GM19099 (cell line): Measurements from ENCODE around the gene MLLT3.
A peak's percentile ranks its signal among the peaks of the same experiment; 100 is the strongest.

Experiments
- POLR2A ChIP-seq: IDR thresholded peaks from 3 replicates; pipeline ENCODE4 v1.6.1; 2011; ENCODE audit warnings: low read depth; ENCODE audit not compliant: insufficient read length; ENCODE audit errors: extremely low read depth

Gene MLLT3

DNA sequence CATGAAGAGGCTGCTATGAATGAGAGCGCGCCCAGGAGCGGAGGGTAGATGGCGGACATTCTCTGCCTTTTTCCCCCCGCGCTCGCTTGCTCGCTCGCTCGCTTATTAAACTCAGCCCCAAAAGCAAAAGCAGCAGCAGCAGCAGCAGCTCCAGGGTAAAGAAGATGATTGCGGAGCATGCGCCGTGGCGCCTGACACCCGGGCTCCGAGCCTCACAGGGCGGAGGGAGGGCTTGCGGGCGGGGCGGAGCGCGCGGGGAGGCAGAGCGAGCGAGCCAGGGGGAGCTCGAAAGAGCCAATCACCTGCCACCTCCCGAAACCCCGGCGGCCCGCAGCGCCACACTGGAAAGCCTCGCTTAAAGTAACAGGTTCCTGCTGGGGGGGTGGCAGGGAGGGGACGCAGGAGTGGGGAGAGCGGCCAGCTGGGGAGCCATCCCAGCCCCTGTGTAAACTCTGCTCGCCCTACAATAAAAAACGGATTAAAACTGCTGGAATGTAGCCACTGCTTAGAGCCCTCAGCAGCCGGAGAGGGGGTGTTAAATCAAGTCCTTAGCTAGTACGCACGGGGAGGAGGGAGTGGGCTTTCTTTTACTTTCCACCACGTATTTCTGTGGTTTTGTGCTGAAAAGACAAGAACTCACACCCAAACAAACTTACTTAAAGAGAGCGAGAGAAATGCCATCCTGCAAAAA lies at the start of gene MLLT3:
MLLT3 (minus strand) TSS at position 170 of the 691 bp plus-strand sequence.
- TF ChIP-seq POLR2A: peak; percentile 68

DNA sequence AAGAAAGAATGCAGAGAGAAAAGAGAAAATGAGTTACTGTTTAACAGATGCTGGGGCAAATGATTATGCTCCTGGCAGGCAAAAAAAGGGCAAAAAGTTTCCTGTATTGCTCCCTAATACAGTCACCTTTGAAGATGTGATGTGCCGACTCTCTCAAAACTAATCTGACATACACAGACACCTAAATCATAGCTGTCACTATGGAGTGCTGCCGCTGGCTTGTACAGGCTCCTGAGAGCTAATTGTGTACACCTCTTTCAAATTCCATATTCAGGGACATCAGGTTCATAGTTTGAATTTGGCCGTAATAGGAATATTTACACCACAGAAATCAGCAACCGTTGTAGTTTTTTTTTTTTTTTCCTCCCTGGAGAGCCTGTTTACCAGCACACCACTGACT lies 49.3 kb upstream of the MLLT3 start:
- no peak for TF ChIP-seq POLR2A

DNA sequence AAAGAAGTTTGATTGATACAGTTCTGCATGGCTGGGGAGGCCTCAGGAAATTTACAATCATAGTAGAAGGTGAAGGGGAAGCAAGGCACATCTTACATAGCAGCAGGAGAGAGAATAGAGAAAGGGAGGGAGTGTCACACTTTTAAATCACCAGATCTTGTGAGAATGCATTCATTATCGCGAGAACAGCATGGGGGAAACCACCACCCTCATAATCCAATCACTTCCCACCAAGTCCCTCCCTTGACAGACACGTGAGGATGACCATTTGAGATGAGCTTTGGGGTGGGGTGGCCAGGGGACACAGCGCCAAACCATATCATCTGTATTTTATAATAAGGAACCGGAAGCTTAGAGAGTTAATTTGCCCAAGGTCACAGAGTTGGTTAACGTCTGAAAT lies 48.1 kb upstream of the MLLT3 start:
- TF ChIP-seq POLR2A: no peak

DNA sequence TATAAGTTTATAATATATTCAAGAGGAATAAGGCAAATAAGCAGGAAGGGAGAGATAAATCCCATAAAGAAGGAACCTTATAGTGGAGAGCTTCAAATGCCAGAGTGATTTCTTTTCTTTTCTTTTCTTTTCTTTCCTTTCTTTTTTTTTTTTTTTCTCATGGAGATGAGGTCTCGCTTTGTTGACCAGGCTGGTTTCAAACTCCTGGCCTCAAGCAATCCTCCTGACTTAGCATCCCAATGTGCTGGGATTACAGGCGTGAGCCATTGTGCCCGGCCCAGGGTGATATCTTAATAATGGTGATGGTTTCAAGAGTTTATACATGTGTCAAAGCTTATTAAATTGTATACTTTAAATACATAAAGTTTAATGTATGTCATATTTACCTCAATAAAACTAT lies 42.2 kb upstream of the MLLT3 start:
- TF ChIP-seq POLR2A: no peak

DNA sequence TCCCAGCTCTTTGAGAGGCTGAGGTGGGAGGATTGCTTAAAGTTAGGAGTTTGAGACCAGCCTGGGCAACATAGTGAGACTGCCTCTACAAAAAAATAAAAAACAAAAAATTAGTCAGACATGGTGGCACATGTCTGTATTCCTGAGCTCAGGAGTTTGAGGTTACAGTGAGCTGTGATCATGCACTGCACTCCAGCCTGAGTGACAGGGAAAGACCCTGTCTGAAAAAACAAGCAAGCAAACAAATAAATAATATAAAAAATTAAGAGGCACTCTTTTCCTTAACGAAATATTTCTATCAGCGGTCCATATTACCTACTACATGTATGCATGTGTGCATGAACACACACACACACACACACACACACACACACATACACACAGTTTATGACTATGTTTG lies 40.8 kb upstream of the MLLT3 start:
- no peak for TF ChIP-seq POLR2A

DNA sequence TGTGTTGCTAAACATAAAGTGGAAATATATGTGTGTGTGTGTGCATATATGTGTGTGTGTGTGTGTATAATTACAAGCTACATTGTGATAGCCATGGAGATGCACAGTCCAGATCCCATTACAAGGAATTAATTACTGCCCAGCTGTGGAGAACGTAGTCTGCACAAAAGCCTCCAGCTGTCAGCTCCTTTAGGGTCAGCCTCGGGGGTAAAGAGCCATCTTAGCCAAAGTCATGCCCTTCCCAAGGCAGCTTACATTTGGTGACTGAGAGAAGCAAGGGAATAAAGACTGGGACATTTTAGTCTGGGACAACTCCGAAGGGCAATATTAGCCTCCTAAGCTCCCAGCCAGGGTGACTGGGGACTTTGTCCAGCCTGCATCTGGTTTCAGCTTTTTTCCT lies 39.9 kb upstream of the MLLT3 start:
- no peak for TF ChIP-seq POLR2A

DNA sequence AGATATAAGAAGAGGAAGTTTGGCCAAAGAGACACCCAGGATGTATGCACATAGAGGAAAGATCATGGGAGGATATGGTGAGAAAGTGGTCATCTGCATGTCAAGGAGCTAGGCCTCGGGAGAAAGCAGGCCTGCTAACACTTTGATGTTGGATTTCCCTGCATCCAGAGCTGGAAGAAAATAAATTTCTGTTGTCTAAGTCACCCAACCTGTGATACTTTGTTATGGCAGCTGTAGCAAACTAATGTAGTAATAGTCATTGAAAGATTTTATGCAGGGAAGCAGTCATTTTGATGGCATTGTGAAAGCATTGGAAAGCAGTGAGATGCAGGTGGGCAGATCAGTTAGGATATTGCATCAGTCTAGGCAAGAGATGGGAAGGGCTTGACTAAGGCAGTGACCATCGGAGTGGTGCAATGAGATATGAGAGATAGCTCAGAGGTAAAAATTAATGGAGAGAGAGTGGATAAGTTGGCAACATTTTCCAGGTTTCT lies 37.2 kb upstream of the MLLT3 start:
- TF ChIP-seq POLR2A: no peak

DNA sequence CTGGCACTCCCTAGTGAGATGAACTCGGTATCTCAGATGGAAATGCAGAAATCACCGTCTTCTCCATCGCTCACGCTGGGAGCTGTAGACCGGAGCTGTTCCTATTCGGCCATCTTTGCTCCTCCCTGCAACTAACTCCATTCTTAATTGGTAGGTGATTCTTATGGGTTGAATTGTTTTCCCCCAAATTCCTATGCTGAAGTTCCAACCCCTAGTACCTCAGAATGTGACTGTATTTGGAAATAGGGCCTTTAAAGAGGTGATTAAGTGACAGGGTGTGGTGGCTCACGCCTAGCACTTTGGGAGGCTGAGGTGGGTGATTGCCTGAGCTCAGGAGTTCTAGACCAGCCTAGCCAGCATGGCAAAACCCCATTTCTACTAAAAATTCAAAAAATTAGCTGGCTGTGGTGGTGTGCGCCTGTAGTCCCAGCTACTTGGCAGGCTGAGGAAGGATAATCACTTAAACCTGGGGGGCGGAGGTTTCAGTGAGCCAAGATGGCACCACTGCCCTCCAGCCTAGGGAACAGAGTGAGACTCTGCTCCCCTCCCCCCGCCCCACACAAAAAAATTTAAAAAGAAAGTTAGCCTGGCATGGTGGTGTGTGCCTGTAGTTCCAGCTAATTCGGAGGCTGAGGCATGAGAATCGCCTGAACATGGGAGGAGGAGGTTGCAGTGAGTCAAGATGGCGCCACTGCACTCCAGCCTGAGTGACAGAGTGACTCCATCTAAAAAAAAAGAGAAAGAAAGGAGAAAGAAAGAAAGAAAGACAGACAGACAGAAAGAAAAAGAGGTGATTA lies 36.6 kb upstream of the MLLT3 start:
- TF ChIP-seq POLR2A: no peak

DNA sequence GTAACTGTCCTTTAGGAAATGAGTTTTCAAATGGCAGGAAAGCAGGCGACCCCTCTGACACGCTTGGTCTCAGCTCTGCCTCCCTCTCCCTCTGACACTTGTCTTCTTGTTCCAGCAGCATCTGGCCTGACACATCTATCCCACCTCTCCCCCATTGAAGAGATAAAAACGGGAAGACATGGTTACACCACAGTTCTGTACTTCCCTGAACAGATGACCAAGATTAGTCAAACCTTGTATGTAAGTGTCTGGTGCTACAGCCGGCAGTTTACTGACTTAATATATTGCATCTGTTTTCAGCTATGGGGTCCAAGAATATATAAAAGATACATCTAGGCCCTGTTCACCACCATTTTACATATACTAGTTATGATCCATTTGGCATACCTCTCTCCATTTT lies 29.6 kb upstream of the MLLT3 start:
- TF ChIP-seq POLR2A: no peak

DNA sequence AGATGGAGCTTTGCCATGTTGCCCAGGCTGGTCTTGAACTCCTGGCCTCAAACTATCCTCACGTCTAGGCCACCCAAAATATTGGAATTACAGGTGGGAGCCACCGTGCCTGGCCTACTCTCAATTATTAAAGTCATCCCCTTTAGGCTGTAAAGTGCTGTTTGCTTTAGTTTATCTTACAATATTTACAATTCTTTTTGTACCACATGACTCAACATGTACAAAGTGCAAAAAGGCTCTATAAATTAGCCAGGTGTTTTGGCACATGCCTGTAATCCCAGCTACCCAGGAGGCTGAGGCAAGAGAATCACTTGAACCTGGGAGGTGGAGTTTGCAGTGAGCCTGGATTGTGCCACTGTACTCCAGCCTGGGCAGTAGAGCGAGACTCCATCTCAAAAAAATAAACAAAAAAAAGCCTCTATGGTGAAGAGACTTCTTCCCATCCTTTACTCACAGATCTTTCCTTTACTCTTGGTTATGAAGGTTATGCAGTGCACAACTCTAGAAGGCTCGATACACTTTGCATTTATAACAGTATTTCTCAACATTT lies 28.5 kb upstream of the MLLT3 start:
- no peak for TF ChIP-seq POLR2A

DNA sequence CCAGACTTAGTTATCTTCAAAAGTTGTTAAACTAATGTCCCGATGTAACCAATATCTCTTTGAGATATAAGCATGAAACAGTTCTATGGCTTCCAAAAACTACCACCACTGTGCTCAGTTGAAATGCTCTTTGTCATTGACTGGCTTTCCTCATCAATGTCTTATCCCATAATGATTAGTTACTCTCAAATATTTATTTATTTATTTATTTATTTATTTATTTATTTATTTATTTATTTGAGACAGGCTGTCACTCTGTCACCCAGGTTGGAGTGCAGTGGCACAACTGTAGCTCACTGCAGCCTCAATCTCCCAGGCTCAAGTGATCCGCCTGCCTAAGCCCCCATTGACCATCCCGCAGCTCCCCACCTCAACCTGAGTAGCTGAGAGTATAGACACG lies 28.0 kb upstream of the MLLT3 start:
- no peak for TF ChIP-seq POLR2A

DNA sequence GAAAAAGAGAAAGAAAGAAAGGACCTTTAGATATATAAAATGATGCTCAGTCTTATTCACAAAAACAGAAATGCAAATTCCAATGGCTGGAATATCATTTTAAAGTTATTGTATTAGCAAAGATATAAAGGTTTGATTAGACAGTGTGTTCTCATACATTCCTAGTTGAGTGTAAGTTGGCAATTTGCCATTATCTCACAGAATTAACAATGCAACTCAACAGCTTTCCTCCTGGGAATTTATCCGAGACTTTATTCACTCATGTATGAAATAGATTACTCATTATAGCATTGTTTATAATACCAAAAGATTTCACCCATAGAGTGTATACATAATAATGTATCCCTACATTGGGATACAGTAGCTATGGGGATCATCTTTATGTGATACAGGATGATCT lies 27.1 kb upstream of the MLLT3 start:
- no peak for TF ChIP-seq POLR2A

DNA sequence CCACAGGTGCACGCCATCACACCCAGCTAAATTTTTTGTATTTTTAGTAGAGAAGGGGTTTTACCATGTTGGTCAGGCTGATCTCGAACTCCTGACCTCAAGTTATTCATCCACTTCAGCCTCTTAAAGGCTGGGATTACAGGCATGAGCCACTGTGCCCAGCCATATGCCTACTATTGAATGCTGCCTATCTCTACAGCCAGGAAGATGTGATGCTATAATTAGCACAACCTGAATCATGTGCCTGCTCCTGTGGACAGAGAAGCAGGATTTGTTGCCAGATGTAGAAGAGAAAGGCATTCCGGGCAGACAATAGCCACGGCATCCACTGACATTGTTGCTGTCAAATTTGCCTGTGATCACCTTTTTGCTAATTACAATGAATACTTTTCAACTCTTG lies 24.4 kb upstream of the MLLT3 start:
- TF ChIP-seq POLR2A: no peak

DNA sequence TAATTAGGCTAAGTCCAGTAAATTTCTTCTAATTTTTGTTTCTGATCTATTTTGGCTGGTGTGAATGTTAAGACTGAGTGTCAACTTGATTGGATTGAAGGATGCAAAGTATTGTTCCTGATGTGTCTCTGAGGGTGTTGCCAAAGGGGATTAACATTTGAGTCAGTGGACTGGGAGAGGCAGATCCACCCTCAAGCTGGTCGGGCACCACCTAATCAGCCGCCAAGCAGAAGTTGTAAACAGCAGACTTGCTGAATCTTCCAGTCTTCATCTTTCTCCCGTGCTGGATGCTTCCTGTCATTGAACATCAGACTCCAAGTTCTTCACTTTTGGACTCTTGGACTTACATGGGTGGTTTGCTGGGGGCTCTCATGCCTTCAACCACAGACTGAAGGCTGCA lies 21.4 kb upstream of the MLLT3 start:
- TF ChIP-seq POLR2A: no peak

DNA sequence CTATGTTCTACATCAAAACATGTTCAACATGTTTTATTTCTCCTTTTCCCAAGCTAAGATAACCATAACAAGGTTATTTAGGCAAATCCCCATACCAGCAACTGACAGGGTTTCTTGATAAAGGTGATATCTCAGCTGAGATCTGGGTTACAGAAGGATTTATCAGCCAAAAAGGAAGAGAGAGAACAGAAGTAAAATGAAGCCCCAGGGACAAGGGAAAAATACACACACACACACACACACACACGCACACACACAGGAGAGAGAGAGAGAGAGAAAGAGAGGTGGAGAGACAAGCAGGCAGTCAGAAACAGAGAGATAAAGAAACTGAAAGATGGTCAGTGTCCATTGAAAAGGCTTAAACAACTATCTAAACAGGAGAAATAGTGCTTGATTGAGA lies 19.7 kb upstream of the MLLT3 start:
- no peak for TF ChIP-seq POLR2A
